ENCODE results near the gene STXBP5L. TPM values are rescaled to one million over a fixed set of nuclear protein-coding genes. Genes with fewer than 3 reads are reported as not detected.
"Not testable (repeated sequence)": the region's sequence is repeated elsewhere in the genome, so short reads cannot be mapped to it uniquely, and the experiment has no call there.

The STXBP5L gene
- total and polyA plus RNA-seq, 12 donors, result not detected

DNA sequence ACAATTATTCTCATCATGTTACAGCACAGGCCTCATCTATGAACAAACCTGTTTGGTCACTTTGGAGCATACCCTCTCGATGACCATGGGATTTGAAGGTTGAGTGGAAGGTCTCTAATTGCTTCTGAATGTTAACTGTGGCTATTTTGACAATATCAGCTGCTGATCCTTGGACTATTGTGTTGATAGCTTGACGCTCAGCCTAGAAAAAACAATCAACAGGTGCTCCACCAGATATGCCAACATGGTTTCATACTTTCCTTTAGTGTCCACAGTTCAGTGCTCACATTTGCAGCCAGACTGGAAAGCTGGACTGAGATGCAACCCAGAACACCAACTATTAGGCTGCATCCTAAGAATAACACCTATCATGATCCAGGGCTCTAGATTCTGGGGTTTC, 528.1 kb downstream of the STXBP5L start:
- intact Hi-C loops (cut with DNase I), result no loop called here
- 88 to 97% methylated on average over 2 of the region's 2 CpGs for WGBS, 2 donors

DNA sequence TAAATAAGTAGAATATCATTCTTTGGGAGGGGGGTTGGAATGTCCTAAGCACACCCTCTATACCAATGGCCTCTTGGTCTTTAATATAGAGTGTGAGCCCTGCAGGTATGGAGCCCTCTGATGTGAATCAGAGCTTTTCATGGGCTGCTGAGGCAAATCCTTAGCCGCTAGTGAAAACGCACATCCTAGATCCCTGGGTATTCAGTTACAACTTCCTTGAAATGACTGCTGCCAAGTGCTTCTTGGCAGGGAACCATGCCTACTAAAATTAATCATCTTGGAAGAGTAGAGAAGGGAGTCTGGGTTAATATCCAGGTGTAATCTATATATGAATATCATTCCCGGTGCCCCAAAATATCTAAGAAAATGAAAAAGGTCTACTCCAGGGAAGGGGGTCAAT, 528.6 kb downstream of the STXBP5L start:
- H3K27me3 ChIP-seq, result no peaks in the 10 kb centered on the region
- DNase-seq (no peak), ATAC-seq (no peak)
- TF ChIP-seq, protein P1, sequence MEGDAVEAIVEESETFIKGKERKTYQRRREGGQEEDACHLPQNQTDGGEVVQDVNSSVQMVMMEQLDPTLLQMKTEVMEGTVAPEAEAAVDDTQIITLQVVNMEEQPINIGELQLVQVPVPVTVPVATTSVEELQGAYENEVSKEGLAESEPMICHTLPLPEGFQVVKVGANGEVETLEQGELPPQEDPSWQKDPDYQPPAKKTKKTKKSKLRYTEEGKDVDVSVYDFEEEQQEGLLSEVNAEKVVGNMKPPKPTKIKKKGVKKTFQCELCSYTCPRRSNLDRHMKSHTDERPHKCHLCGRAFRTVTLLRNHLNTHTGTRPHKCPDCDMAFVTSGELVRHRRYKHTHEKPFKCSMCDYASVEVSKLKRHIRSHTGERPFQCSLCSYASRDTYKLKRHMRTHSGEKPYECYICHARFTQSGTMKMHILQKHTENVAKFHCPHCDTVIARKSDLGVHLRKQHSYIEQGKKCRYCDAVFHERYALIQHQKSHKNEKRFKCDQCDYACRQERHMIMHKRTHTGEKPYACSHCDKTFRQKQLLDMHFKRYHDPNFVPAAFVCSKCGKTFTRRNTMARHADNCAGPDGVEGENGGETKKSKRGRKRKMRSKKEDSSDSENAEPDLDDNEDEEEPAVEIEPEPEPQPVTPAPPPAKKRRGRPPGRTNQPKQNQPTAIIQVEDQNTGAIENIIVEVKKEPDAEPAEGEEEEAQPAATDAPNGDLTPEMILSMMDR (IDR thresholded peaks at IDR 0.05), result no peak
- H3K4me1 ChIP-seq, result peaks cover 0 to 6% (median 0%) of the 10 kb centered on the region in 9 donors
- no peak overlapping the region for H3K27ac ChIP-seq
- intact Hi-C loops (cut with DNase I), result no loop called here
- peaks cover 0 to 6% (median 0%) of the 10 kb centered on the region in 9 donors for H3K36me3 ChIP-seq
- H3K9me3 ChIP-seq, result no peaks in the 10 kb centered on the region
- no peak overlapping the region for H3K4me3 ChIP-seq
- 59 to 62% methylated on average over 3 of the region's 3 CpGs for WGBS, 2 donors

More for the DNA sequence above, 528.1 kb downstream of the STXBP5L start:
- no peaks in the 10 kb centered on the region for H3K9me3 ChIP-seq
- no peak for ATAC-seq
- H3K27ac ChIP-seq, result no peak overlapping the region
- no peak for DNase-seq
- TF ChIP-seq, protein P1 (IDR thresholded peaks at IDR 0.05), result no peak
- H3K4me3 ChIP-seq, result no peak overlapping the region
- H3K4me1 ChIP-seq, result peaks cover 0 to 6% (median 0%) of the 10 kb centered on the region in 9 donors
- H3K27me3 ChIP-seq, result no peaks in the 10 kb centered on the region
- H3K36me3 ChIP-seq, result peaks cover 0 to 6% (median 0%) of the 10 kb centered on the region in 9 donors

GRCh38 chr3:121443456-121443855, 535.5 kb downstream of the STXBP5L start:
- intact Hi-C loops (cut with DNase I), result no loop called here
- TF ChIP-seq, protein P1 (IDR thresholded peaks at IDR 0.05), result no peak
- no peaks in the 10 kb centered on the region for H3K4me1 ChIP-seq
- H3K27ac ChIP-seq, result no peak overlapping the region
- no peaks in the 10 kb centered on the region for H3K9me3 ChIP-seq
- no peaks in the 10 kb centered on the region for H3K27me3 ChIP-seq
- ATAC-seq (no peak), DNase-seq (no peak)
- H3K36me3 ChIP-seq, result peaks cover 0 to 6% (median 0%) of the 10 kb centered on the region in 9 donors
- WGBS, 2 donors, result 93 to 100% methylated on average over 1 of the region's 1 CpG
- no peak overlapping the region for H3K4me3 ChIP-seq

DNA sequence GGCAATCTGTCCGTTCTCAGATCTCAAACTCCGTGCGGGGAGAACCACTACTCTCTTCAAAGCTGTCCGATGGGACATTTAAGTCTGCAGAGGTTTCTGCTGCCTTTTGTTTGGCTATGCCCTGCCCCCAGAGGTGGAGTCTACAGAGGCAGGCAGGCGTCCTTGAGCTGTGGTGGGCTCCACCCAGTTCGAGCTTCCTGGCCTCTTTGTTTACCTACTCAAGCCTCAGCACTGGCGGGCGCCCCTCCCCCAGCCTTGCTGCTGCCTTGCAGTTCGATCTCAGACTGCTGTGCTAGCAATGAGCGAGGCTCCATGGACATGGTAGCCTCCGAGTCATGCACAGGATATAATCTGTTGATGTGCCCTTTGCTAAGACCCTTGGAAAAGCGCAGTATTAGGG, 543.7 kb downstream of the STXBP5L start:
- DNase-seq; H3K27me3 ChIP-seq; intact Hi-C loops (cut with DNase I); H3K36me3 ChIP-seq; ATAC-seq; H3K4me3 ChIP-seq; H3K4me1 ChIP-seq; H3K9me3 ChIP-seq; H3K27ac ChIP-seq: not testable (repeated sequence)
- WGBS, 2 donors, result 91 to 94% methylated on average over 12 of the region's 12 CpGs

DNA sequence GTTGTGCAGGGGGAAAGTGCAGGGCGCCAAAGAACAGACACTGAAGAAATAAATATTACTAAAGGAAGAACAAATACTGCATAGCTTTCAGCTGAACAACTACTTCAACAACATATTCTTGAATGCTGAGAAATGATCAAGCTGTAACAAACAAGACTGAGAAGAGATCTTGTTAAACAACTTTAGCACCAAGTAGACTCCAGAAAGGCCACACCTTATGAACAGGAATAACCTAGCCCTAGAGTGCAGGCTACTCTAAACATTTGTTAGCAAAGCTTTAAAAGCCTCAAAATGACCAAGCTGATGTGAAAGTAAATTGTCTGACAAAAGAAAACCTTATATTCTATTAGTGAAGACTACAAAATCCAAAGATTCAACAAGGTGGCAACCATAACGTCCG, 554.6 kb downstream of the STXBP5L start:
- Histone ChIP-seq H3K9me3 (no peaks in the 10 kb centered on the region), H3K27me3 (no peaks in the 10 kb centered on the region), H3K27ac (no peak overlapping the region), H3K36me3 (peaks cover 0 to 15% (median 0%) of the 10 kb centered on the region in 9 donors), H3K4me3 (no peak overlapping the region), H3K4me1 (no peaks in the 10 kb centered on the region)
- ATAC-seq, result no peak
- WGBS, 2 donors, result 95 to 98% methylated on average over 3 of the region's 3 CpGs
- DNase-seq, result no peak
- intact Hi-C loops (cut with DNase I), result no loop called here
- TF ChIP-seq, protein P1 (IDR thresholded peaks at IDR 0.05), result no peak
